Suprapubic skin (tissue), 3 donors: Measurements from ENCODE around the gene SORCS1.

Experiments
- CTCF ChIP-seq, 2 donors: fragments of 200-600 bp in 1 of 2; fragments of 450-650 bp in 1 of 2; sonication (generic) in 1 of 2; IDR thresholded peaks; one replicate each; pipeline ENCODE4 v1.5.1; 2016 to 2019; ENCODE audit warnings: antibody characterized with exemption in 2 of 2, mild to moderate bottlenecking in 1 of 2, moderate library complexity in 1 of 2
- POLR2A ChIP-seq, 2 donors: fragments of 450-650 bp; IDR thresholded peaks; one replicate each; pipeline ENCODE4 v1.6.1; 2017; ENCODE audit warnings: antibody characterized with exemption in 2 of 2, mild to moderate bottlenecking in 2 of 2, moderate library complexity in 2 of 2

- TF ChIP-seq CTCF (IDR thresholded peaks at IDR 0.05) (no peak), POLR2A (IDR thresholded peaks at IDR 0.05) (no peak)
Measured at GRCh38 chr10:107028236-107028635, 136.3 kb downstream of the SORCS1 start.
